Esophagus muscularis mucosa (tissue), 4 donors: Measurements from ENCODE around the gene PSMC2. TPM values are rescaled to one million over a fixed set of nuclear protein-coding genes. Genes with fewer than 3 reads are reported as not detected.
"Not testable (repeated sequence)": the region's sequence is repeated elsewhere in the genome, so short reads cannot be mapped to it uniquely, and the experiment has no call there.

Source experiments
- DNase-seq: peaks from one replicate; pipeline ENCODE4 v3.0.0-alpha.2; 2017; ENCODE audit errors: extremely low spot score
- H3K27ac ChIP-seq, 4 donors: fragments of 200-600 bp; sonication (generic); replicated peaks in 1 of 4; 1 replicate in 3 of 4; 2 replicates in 1 of 4; pipeline ENCODE4 v1.5.1; 2016 to 2019; ENCODE audit warnings: mild to moderate bottlenecking in 1 of 4
- H3K27me3 ChIP-seq, 4 donors: fragments of 200-600 bp; sonication (generic); one replicate each; pipeline versions ENCODE4 v1.5.1 to v1.6.0; 2016 to 2019
- H3K36me3 ChIP-seq, 4 donors: fragments of 200-600 bp; sonication (generic); one replicate each; pipeline ENCODE4 v1.5.1; 2016 to 2019
- H3K4me1 ChIP-seq, 4 donors: fragments of 200-600 bp; sonication (generic); one replicate each; pipeline ENCODE4 v1.5.1; 2016 to 2019
- H3K4me3 ChIP-seq, 4 donors: fragments of 200-600 bp; sonication (generic); 1 replicate in 2 of 4; 2 replicates in 2 of 4; pipeline ENCODE4 v1.5.1; 2016 to 2019; ENCODE audit warnings: mild to moderate bottlenecking in 4 of 4, moderate library complexity in 1 of 4
- H3K9me3 ChIP-seq, 4 donors: fragments of 200-600 bp; sonication (generic); 1 replicate in 3 of 4; 2 replicates in 1 of 4; pipeline ENCODE4 v1.5.1; 2016 to 2019
- EP300 ChIP-seq: sonication (generic); formaldehyde crosslinking; IDR thresholded peaks from one replicate; pipeline ENCODE4 v1.6.1; 2017; ENCODE audit warnings: antibody characterized with exemption
- POLR2A ChIP-seq: fragments of 450-650 bp; IDR thresholded peaks from one replicate; pipeline ENCODE4 v1.6.1; 2017; ENCODE audit warnings: antibody characterized with exemption, moderate library complexity, mild to moderate bottlenecking, low read depth
- POLR2AphosphoS5 ChIP-seq, 2 donors: sonication (generic); formaldehyde crosslinking; IDR thresholded peaks; one replicate each; pipeline ENCODE4 v1.6.1; 2017; ENCODE audit warnings: antibody characterized with exemption in 2 of 2
- WGBS: methylation state at CpG from one replicate; pipeline ENCODE4 v1.1.5; 2018; 5-methylcytosine and 5-hydroxymethylcytosine counted together
- intact Hi-C: fragments of 100-400 bp; cut with DNase I; formaldehyde crosslinking; loops from one replicate; pipeline ENCODE4 v1.15.1; 2023
- total RNA-seq, 4 donors: library from RNA; depleted of rRNA; stranded (reverse); fragments of >200 nt; gene quantifications; one replicate each; pipeline versions ENCODE4 v1.1.0 to v1.2.1, GENCODE V29; 2016
- TF ChIP-seq, protein P1 (sequence below), 3 experiments: fragments of 200-600 bp in 2 of 3; fragments of 450-650 bp in 1 of 3; sonication (generic) in 2 of 3; IDR thresholded peaks; one replicate each; pipeline ENCODE4 v1.5.1; 2017 to 2019; ENCODE audit warnings: antibody characterized with exemption in 3 of 3, mild to moderate bottlenecking in 2 of 3, moderate library complexity in 1 of 3

PSMC2 gene
- total RNA-seq, 4 donors from 2014 or later: 108 to 129 (median 116) TPM

DNA sequence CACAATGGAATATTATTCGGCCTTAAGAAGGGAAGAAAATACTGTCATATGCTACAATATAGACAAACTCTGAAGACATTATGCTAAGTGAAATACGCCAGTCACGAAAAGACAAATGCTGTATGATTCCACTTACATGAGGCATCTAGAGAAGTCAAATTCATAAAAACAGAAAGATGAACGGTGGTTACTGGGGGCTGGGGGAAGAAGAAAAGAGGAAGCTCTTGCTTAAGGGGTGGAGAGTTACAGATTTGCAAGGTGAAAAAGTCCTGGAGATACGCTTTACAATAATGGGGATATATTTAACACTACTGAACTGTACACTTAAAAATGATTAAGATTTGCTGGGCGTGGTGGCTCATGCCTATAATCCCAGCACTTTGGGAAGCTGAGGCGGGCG lies 49.0 kb downstream of the PSMC2 start:
- intact Hi-C loops: no loop called here
- H3K27ac ChIP-seq: no peak overlapping the region
- 70% methylated on average over 8 of the region's 8 CpGs for WGBS
- H3K36me3 ChIP-seq: no peaks in the 10 kb centered on the region
- no peak for DNase-seq
- H3K4me1 ChIP-seq: no peaks in the 10 kb centered on the region
- no peak overlapping the region for H3K4me3 ChIP-seq
- H3K27me3 ChIP-seq: no peaks in the 10 kb centered on the region
- no peak for TF ChIP-seq POLR2AphosphoS5 (IDR thresholded peaks at IDR 0.05)
- TF ChIP-seq, protein P1, sequence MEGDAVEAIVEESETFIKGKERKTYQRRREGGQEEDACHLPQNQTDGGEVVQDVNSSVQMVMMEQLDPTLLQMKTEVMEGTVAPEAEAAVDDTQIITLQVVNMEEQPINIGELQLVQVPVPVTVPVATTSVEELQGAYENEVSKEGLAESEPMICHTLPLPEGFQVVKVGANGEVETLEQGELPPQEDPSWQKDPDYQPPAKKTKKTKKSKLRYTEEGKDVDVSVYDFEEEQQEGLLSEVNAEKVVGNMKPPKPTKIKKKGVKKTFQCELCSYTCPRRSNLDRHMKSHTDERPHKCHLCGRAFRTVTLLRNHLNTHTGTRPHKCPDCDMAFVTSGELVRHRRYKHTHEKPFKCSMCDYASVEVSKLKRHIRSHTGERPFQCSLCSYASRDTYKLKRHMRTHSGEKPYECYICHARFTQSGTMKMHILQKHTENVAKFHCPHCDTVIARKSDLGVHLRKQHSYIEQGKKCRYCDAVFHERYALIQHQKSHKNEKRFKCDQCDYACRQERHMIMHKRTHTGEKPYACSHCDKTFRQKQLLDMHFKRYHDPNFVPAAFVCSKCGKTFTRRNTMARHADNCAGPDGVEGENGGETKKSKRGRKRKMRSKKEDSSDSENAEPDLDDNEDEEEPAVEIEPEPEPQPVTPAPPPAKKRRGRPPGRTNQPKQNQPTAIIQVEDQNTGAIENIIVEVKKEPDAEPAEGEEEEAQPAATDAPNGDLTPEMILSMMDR (IDR thresholded peaks at IDR 0.05): no peak
- no peak for TF ChIP-seq POLR2A
- TF ChIP-seq EP300: no peak
- peaks cover 0 to 4% (median 0%) of the 10 kb centered on the region in 4 donors for H3K9me3 ChIP-seq

DNA sequence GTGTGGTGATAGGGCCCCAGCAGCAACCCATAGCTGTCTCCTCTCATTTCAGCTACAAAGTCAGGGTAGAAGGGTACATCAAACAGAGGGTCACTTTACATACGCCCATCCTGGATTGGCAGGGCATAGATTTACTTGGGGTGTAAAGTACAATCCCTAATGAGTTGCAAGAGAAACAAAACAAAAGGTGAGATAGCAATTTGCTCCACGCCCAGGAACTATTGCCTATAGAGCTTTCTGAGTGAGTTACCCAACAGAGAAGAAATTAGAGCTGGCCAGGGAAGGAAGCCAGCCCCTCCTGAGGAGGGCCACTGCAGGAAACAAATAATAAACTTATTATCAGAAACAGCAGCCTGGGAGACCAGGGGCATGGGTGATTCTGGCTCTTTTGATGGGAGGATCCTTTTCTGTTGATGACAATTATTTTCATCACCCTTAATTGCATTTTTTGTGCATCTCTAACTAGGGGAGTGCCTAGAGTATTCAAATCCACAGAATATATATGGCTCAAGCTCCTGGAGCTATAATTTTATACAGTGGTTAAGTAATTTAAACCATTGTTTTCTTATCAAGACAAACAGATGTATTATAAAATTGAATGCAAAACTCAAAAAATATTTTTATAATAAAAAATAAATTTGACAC lies 51.2 kb downstream of the PSMC2 start:
- H3K27ac ChIP-seq: no peak overlapping the region
- intact Hi-C loops: no loop called here
- H3K9me3 ChIP-seq: peaks cover 0 to 4% (median 0%) of the 10 kb centered on the region in 4 donors
- H3K27me3 ChIP-seq: no peaks in the 10 kb centered on the region
- WGBS: 45% methylated on average over 2 of the region's 2 CpGs
- H3K36me3 ChIP-seq: no peaks in the 10 kb centered on the region
- no peak for DNase-seq
- no peaks in the 10 kb centered on the region for H3K4me1 ChIP-seq
- TF ChIP-seq EP300 (no peak), POLR2A (no peak), POLR2AphosphoS5 (IDR thresholded peaks at IDR 0.05) (no peak)
- TF ChIP-seq, protein P1 (IDR thresholded peaks at IDR 0.05): no peak
- H3K4me3 ChIP-seq: no peak overlapping the region

DNA sequence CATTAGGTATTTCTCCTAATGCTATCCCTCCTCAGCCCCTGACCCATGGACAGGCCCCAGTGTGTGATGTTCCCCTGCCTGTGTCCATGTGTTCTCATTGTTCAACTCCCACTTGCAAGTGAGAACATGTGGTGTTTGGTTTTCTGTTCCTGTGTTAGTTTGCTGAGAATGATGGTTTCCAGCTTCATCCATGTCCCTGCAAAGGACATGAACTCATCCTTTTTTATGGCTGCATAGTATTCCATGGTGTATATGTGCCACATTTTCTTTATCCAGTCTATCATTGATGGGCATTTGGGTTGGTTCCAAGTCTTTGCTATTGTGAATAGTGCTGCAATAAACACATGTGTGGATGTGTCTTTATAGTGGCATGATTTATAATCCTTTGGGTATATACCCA lies 52.2 kb downstream of the PSMC2 start:
- DNase-seq, H3K4me1 ChIP-seq, H3K27me3 ChIP-seq, H3K4me3 ChIP-seq, H3K27ac ChIP-seq, H3K9me3 ChIP-seq, H3K36me3 ChIP-seq, intact Hi-C loops: not testable (repeated sequence)

GRCh38 chr7:103405789-103406613 lies 58.6 kb downstream of the PSMC2 start:
- intact Hi-C loops, H3K36me3 ChIP-seq: not testable (repeated sequence)
- WGBS: 65% methylated on average over 7 of the region's 7 CpGs

GRCh38 chr7:103412151-103412550 lies 64.7 kb downstream of the PSMC2 start:
- TF ChIP-seq POLR2A (no peak), EP300 (no peak), POLR2AphosphoS5 (IDR thresholded peaks at IDR 0.05) (no peak)
- TF ChIP-seq, protein P1 (IDR thresholded peaks at IDR 0.05): no peak
- no peaks in the 10 kb centered on the region for H3K4me1 ChIP-seq
- H3K27me3 ChIP-seq: peaks cover 0 to 8% (median 0%) of the 10 kb centered on the region in 4 donors
- no peak overlapping the region for H3K4me3 ChIP-seq
- intact Hi-C loops: no loop called here
- H3K9me3 ChIP-seq: no peaks in the 10 kb centered on the region
- DNase-seq: no peak
- WGBS: 87% methylated on average over 1 of the region's 1 CpG
- no peak overlapping the region for H3K27ac ChIP-seq
- no peaks in the 10 kb centered on the region for H3K36me3 ChIP-seq

More at GRCh38 chr7:103405789-103406613, 58.6 kb downstream of the PSMC2 start:
- H3K27me3 ChIP-seq: peaks cover 0 to 23% (median 0%) of the 10 kb centered on the region in 4 donors
- not testable (repeated sequence) for H3K4me3 ChIP-seq, DNase-seq, H3K9me3 ChIP-seq, H3K27ac ChIP-seq, H3K4me1 ChIP-seq
